PFSK-1 (cell line): Measurements from ENCODE around the gene SLC25A39.

Experiments used
- FOXP2 ChIP-seq: optimal IDR thresholded peaks from 2 replicates; pipeline ENCODE3; 2011; ENCODE audit warnings: borderline replicate concordance, control low read depth, inconsistent platforms; ENCODE audit not compliant: insufficient read depth; ENCODE audit errors: extremely low read length, extremely low read depth
- POLR2AphosphoS5 ChIP-seq: IDR thresholded peaks from 2 replicates; pipeline ENCODE4 v1.6.1; 2012; ENCODE audit warnings: low read depth, mild to moderate bottlenecking, control low read depth, low read length, moderate library complexity
- REST ChIP-seq, 2 experiments: IDR thresholded peaks; 2 replicates each; pipeline versions ENCODE4 v1.6.1 to v1.8.0; 2011 to 2012; ENCODE audit warnings: low read depth in 2 of 2, low read length in 2 of 2, control low read depth in 1 of 2, inconsistent platforms in 1 of 2, mild to moderate bottlenecking in 1 of 2, moderate library complexity in 1 of 2; ENCODE audit not compliant: insufficient read depth in 1 of 2
- SIN3A ChIP-seq: IDR thresholded peaks from 2 replicates; pipeline ENCODE4 v1.6.1; 2012; ENCODE audit warnings: mild to moderate bottlenecking, low read length, moderate library complexity, borderline replicate concordance; ENCODE audit not compliant: insufficient read depth
- TAF1 ChIP-seq: IDR thresholded peaks from 2 replicates; pipeline ENCODE4 v1.6.1; 2012; ENCODE audit warnings: low read length, control low read depth, borderline replicate concordance; ENCODE audit not compliant: insufficient read depth

Gene SLC25A39

GRCh38 chr17:44307387-44308186 lies 17.0 kb downstream of the SLC25A39 start:
- no peak for TF ChIP-seq SIN3A
- no peak for TF ChIP-seq POLR2AphosphoS5
- TF ChIP-seq FOXP2, result no peak
- no peak for TF ChIP-seq REST (IDR thresholded peaks at IDR 0.05; ENCODE audit: insufficient read depth in 1 of 2, low read depth in 2 of 2, low read length in 2 of 2)
- TF ChIP-seq TAF1, result no peak

- TF ChIP-seq REST (IDR thresholded peaks at IDR 0.05; ENCODE audit: insufficient read depth in 1 of 2, low read depth in 2 of 2, low read length in 2 of 2) (no peak), POLR2AphosphoS5 (no peak), SIN3A (no peak), TAF1 (no peak), FOXP2 (no peak)
These were observed 20.0 kb downstream of the SLC25A39 start for GRCh38 chr17:44304651-44305050.

GRCh38 chr17:44297975-44298374 lies 26.6 kb downstream of the SLC25A39 start:
- no peak for TF ChIP-seq SIN3A
- no peak for TF ChIP-seq FOXP2
- TF ChIP-seq POLR2AphosphoS5, result no peak
- no peak for TF ChIP-seq TAF1
- TF ChIP-seq REST (IDR thresholded peaks at IDR 0.05; ENCODE audit: insufficient read depth in 1 of 2, low read depth in 2 of 2, low read length in 2 of 2), result no peak

- TF ChIP-seq FOXP2 (no peak), REST (IDR thresholded peaks at IDR 0.05; ENCODE audit: insufficient read depth in 1 of 2, low read depth in 2 of 2, low read length in 2 of 2) (no peak), SIN3A (no peak), POLR2AphosphoS5 (no peak)
These were observed 31.0 kb downstream of the SLC25A39 start for GRCh38 chr17:44293509-44294226.
